Right ventricle myocardium inferior (tissue), 1 donor: ENCODE measurements around the gene SULT1C4. TPM values are rescaled to one million over a fixed set of nuclear protein-coding genes. Genes with fewer than 3 reads are reported as not detected.
"Not testable (repeated sequence)": the region's sequence is repeated elsewhere in the genome, so short reads cannot be mapped to it uniquely, and the experiment has no call there.

Experiments
- ATAC-seq: fragments of 200-7000 bp; cut with Tn5 transposase; one replicate; pipeline ENCODE4 v1.9.1; 2020; ENCODE audit warnings: mild to moderate bottlenecking, moderate library complexity
- DNase-seq: peaks from one replicate; pipeline ENCODE4 v3.0.0; 2021; ENCODE audit errors: missing footprints
- intact Hi-C: fragments of 100-400 bp; cut with DNase I; formaldehyde crosslinking; loops from one replicate; pipeline ENCODE4 v1.11.0; 2022
- total RNA-seq: library from RNA; stranded (reverse); fragmentation: NEBNext Ultra II Directional; extraction: Animal tissue kit (Norgen Biotek cat#: 25700); gene quantifications from one replicate; pipeline ENCODE4 v1.2.1, GENCODE V29; 2021
- donor health status: DM: no; HTN: yes; CAD: no; lungs with severe emphysema.

The SULT1C4 gene
- total RNA-seq, 1 donor from 2014 or later: 2.0 TPM

- DNase-seq (no peak), ATAC-seq (no peak)
- intact Hi-C loops: no loop called here
Observed at GRCh38 chr2:108404784-108405397, 27.1 kb downstream of the SULT1C4 start.

- ATAC-seq: no peak
- intact Hi-C loops: no loop called here
- DNase-seq: no peak
Observed at GRCh38 chr2:108407864-108408729, 30.3 kb downstream of the SULT1C4 start.

GRCh38 chr2:108409768-108410167, 32.0 kb downstream of the SULT1C4 start:
- DNase-seq: no peak
- intact Hi-C loops: no loop called here
- no peak for ATAC-seq

- intact Hi-C loops: no loop called here
- no peak for DNase-seq
- no peak for ATAC-seq
Observed at GRCh38 chr2:108412995-108413710, 35.4 kb downstream of the SULT1C4 start.

GRCh38 chr2:108413711-108414095, 35.9 kb downstream of the SULT1C4 start:
- ATAC-seq: no peak
- no peak for DNase-seq
- intact Hi-C loops: no loop called here

GRCh38 chr2:108414256-108414876, 36.6 kb downstream of the SULT1C4 start:
- no peak for DNase-seq
- ATAC-seq: no peak
- intact Hi-C loops: no loop called here

- DNase-seq (no peak), ATAC-seq (no peak)
- intact Hi-C loops: no loop called here
Observed at GRCh38 chr2:108414945-108415344, 37.2 kb downstream of the SULT1C4 start.

GRCh38 chr2:108417254-108417653, 39.5 kb downstream of the SULT1C4 start:
- ATAC-seq: no peak

GRCh38 chr2:108418416-108418815, 40.7 kb downstream of the SULT1C4 start:
- ATAC-seq: no peak

More at GRCh38 chr2:108417254-108417653, 39.5 kb downstream of the SULT1C4 start:
- DNase-seq: no peak
- intact Hi-C loops: no loop called here

GRCh38 chr2:108423067-108423466, 45.3 kb downstream of the SULT1C4 start:
- intact Hi-C loops: no loop called here
- no peak for ATAC-seq
- no peak for DNase-seq

More at GRCh38 chr2:108418416-108418815, 40.7 kb downstream of the SULT1C4 start:
- intact Hi-C loops: no loop called here
- no peak for DNase-seq

GRCh38 chr2:108423502-108424251, 45.9 kb downstream of the SULT1C4 start:
- no peak for ATAC-seq

GRCh38 chr2:108428286-108429009, 50.7 kb downstream of the SULT1C4 start:
- ATAC-seq: no peak
- DNase-seq: no peak
- intact Hi-C loops: no loop called here

More at GRCh38 chr2:108423502-108424251, 45.9 kb downstream of the SULT1C4 start:
- intact Hi-C loops: no loop called here
- no peak for DNase-seq

GRCh38 chr2:108435578-108435977, 57.8 kb downstream of the SULT1C4 start:
- intact Hi-C loops, DNase-seq, ATAC-seq: not testable (repeated sequence)

- ATAC-seq: no peak
- DNase-seq: no peak
- intact Hi-C loops: no loop called here
Observed at GRCh38 chr2:108436976-108437375, 59.2 kb downstream of the SULT1C4 start.
